Heart left ventricle (tissue), 13 donors: Measurements from ENCODE around the gene PHLPP1.

Experiments
- POLR2A ChIP-seq, 2 donors: fragments of 450-650 bp; IDR thresholded peaks; one replicate each; pipeline ENCODE4 v1.6.1; 2017; ENCODE audit warnings: antibody characterized with exemption in 2 of 2, mild to moderate bottlenecking in 2 of 2, moderate library complexity in 2 of 2
- TF ChIP-seq, protein P1 (sequence below), 12 donors: fragments of 200-600 bp; sonication (generic) in 4 of 12; IDR thresholded peaks; one replicate each; pipeline versions ENCODE4 v1.5.0 to v1.8.0; 2018 to 2022; ENCODE audit warnings: antibody characterized with exemption in 12 of 12, mild to moderate bottlenecking in 5 of 12
- donor health status: ischemic (EF 13 %, LVEDD 7.1; RV severe dilation, severe dysfunction).
- donor health status: DM: no; HTN: yes; CAD: no.
- donor health status: DM: no; HTN: no; CAD: no.
- donor health status: ischemic (EF 25% LVEDD 6.9; RV normal size, moderate dysfunction).
- donor health status: ischemic (EF 25% LVEDD 5.7; RV mildly dilated, moderate dysfunction).
- donor health status: ischemic (EF 35%, LVEDD 5.7; RV mildly dilated, moderate dysfunction).
- donor health status: nonischemic (EF 11% LVEDD 7.7; RV severe dilation, severe dysfunction).
- donor health status: DM: yes; HTN: yes; CAD: no.
- donor health status: PGD.
- donor health status: ischemic (EF 29% LVEDD 5.4; RV normal size, mild dysfunction).
- donor health status: nonischemic (EF 23%, LVEDD 6.1; RV moderate dilation, normal function).

DNA sequence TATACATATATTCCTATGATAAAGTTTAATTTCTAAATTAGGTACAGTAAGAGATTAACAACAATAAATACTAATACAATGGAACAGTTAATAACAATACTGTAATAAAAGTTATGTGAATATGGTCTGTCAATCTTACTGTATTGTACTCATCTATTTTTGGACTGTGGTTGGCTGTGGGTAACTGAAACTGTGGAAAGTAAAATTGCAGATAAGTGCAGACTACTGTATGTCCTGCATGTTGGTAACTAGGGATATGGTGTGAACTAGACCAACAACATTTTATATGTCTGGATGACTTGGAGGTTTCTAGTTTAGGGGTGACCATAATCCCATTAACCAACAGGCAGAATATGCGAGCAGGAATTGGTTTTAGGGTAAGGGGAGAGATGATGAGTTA is 23.3 kb downstream of the PHLPP1 start:
- TF ChIP-seq, protein P1, sequence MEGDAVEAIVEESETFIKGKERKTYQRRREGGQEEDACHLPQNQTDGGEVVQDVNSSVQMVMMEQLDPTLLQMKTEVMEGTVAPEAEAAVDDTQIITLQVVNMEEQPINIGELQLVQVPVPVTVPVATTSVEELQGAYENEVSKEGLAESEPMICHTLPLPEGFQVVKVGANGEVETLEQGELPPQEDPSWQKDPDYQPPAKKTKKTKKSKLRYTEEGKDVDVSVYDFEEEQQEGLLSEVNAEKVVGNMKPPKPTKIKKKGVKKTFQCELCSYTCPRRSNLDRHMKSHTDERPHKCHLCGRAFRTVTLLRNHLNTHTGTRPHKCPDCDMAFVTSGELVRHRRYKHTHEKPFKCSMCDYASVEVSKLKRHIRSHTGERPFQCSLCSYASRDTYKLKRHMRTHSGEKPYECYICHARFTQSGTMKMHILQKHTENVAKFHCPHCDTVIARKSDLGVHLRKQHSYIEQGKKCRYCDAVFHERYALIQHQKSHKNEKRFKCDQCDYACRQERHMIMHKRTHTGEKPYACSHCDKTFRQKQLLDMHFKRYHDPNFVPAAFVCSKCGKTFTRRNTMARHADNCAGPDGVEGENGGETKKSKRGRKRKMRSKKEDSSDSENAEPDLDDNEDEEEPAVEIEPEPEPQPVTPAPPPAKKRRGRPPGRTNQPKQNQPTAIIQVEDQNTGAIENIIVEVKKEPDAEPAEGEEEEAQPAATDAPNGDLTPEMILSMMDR (IDR thresholded peaks at IDR 0.05): no peak
- TF ChIP-seq POLR2A (IDR thresholded peaks at IDR 0.05): no peak
